Measurements from ENCODE around the gene OLFM1. TPM values are rescaled to one million over a fixed set of nuclear protein-coding genes. Genes with fewer than 3 reads are reported as not detected.

The OLFM1 gene
- total and polyA plus RNA-seq, 2 of the 4 experiments (the other 2 are of a cell fraction) = 0.36 to 0.38 TPM

DNA sequence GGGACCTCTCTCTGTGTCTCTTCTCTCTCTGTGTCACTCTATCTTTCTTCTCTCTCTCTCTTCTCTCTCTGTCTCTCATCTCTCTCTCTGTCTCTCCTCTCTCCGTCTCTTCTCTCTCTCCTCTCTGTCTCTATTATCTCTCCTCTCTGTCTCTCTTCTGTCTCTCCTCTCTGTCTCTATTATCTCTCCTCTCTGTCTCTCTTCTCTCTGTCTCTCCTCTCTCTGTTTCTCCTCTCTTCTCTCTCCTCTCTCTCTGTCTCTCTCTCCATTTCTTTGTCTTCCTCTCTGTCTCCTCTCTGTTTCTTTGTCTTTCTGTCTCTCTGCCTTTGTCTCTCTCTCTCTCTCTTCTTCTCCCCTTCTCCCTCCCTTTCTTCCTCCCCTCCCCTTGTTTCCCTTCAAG is 3.2 kb upstream of the OLFM1 start:
- H4K91ac ChIP-seq (ENCODE audit: insufficient read depth, low read depth, low read length) = no peak overlapping the region
- intact Hi-C loops (cut with micrococcal nuclease) (no loop called here), in situ Hi-C loops (cut with MboI; ENCODE audit: low sequenced_read_pairs) (no loop called here), dilution Hi-C loops (cut with HindIII; ENCODE audit: low sequenced_read_pairs, unreplicated experiment) (no loop called here)
- no peak overlapping the region for H2BK20ac ChIP-seq (ENCODE audit: low read depth, low read length)
- no peak overlapping the region for H3K4ac ChIP-seq (ENCODE audit: low read depth, low read length)
- no peak overlapping the region for H2AFZ ChIP-seq (replicated peaks; ENCODE audit: low read length, poor library complexity)
- no peak overlapping the region for H2AK9ac ChIP-seq (replicated peaks; ENCODE audit: low read depth, low read length, poor library complexity)
- H2BK15ac ChIP-seq (ENCODE audit: low read depth, low read length) = no peak overlapping the region
- no peak overlapping the region for H2BK5ac ChIP-seq (ENCODE audit: low read depth, low read length, poor library complexity, severe bottlenecking)
- ATAC-seq (ENCODE audit: low read depth) (no peak), DNase-seq (no peak)
- H4K5ac ChIP-seq (ENCODE audit: low read depth, low read length) = no peak overlapping the region
- H4K8ac ChIP-seq (ENCODE audit: low read depth in 2 of 2, low read length in 2 of 2) = no peak overlapping the region
- ChIA-PET POLR2A (ENCODE audit: unreplicated experiment) (no interaction called here), CTCF (no interaction called here)
- no TSS peak for BruUV-seq (replicated peaks)
- no peak overlapping the region for H3K18ac ChIP-seq (ENCODE audit: low read depth, low read length)
- no peaks in the 10 kb centered on the region for H3K36me3 ChIP-seq (ENCODE audit: control insufficient read depth, insufficient read depth, low read length)
- no peak overlapping the region for H3K56ac ChIP-seq (ENCODE audit: extremely low read depth, insufficient read depth, low read length)
- H3K4me3 ChIP-seq (ENCODE audit: insufficient read depth, low read depth, low read length) = no peak overlapping the region
- no peaks in the 10 kb centered on the region; the same call in 1 of the 2 replicates for H3K4me1 ChIP-seq (ENCODE audit: control insufficient read depth, insufficient read depth, low read length)
- H3K9me3 ChIP-seq (ENCODE audit: control insufficient read depth, insufficient read depth, low read length) = no peaks in the 10 kb centered on the region
- no peaks in the 10 kb centered on the region for H3K9me1 ChIP-seq (ENCODE audit: insufficient read depth, low read length)
- H4K20me1 ChIP-seq (ENCODE audit: insufficient read depth, low read length) = no peaks in the 10 kb centered on the region
- no peak for TF ChIP-seq CHD1 (IDR thresholded peaks at IDR 0.05; ENCODE audit: low read depth, low read length)
- no peak overlapping the region for H2AK5ac ChIP-seq (ENCODE audit: low read depth, low read length)
- no peak overlapping the region for H3K27ac ChIP-seq (ENCODE audit: insufficient read depth, low read length)
- WGBS, 2 experiments (ENCODE audit: extremely low coverage in 2 of 2, insufficient read length in 1 of 2) = 33% methylated on average over 1 of the region's 1 CpG; no CpG with 5 or more reads in 1 of the 2 experiments
- no peak overlapping the region for H2BK120ac ChIP-seq (ENCODE audit: low read depth, low read length)
- H3K4me2 ChIP-seq (ENCODE audit: low read depth, low read length) = no peak overlapping the region
- H3K23ac ChIP-seq (ENCODE audit: low read depth, low read length) = no peak overlapping the region
- H3K27me3 ChIP-seq (ENCODE audit: control insufficient read depth, insufficient read depth, low read length) = peaks cover 54% of the 10 kb centered on the region
- H3K79me1 ChIP-seq (ENCODE audit: low read depth in 1 of 2, low read length in 2 of 2) = no peaks in the 10 kb centered on the region
- H3K14ac ChIP-seq (replicated peaks; ENCODE audit: low read depth, low read length) = no peak overlapping the region
- no peak overlapping the region for H3K9ac ChIP-seq (ENCODE audit: low read depth, low read length)

Data from IMR-90 (cell line).